Adrenal gland (tissue), 5 donors: Measurements from ENCODE around the gene UBE2M.

Source experiments
- CTCF ChIP-seq, 6 experiments: fragments of 450-650 bp in 4 of 6; fragments of 200-600 bp in 2 of 6; sonication (generic) in 1 of 6; IDR thresholded peaks; 1 replicate in 5 of 6; 2 replicates in 1 of 6; pipeline versions ENCODE4 v1.5.1 to v1.8.0; 2016 to 2021; ENCODE audit warnings: antibody characterized with exemption in 6 of 6, mild to moderate bottlenecking in 2 of 6, moderate library complexity in 1 of 6
- POLR2A ChIP-seq, 2 donors: fragments of 450-650 bp; IDR thresholded peaks; one replicate each; pipeline ENCODE4 v1.6.1; 2017; ENCODE audit warnings: antibody characterized with exemption in 2 of 2, mild to moderate bottlenecking in 2 of 2, moderate library complexity in 1 of 2
- donor health status: DM: no; HTN: no; CAD: no.

GRCh38 chr19:58571575-58571947, 13.2 kb upstream of the UBE2M start:
- TF ChIP-seq CTCF (IDR thresholded peaks at IDR 0.05) (no peak), POLR2A (IDR thresholded peaks at IDR 0.05) (no peak)
